BE2C (cell line): ENCODE data around the gene MALSU1.

ENCODE experiments used
- DNase-seq: peaks from one replicate; pipeline ENCODE4 v3.0.0-alpha.2; 2020
- H3K27me3 ChIP-seq: fragments of 250-450 bp; sonication (Bioruptor Pico); 2 replicates; pipeline ENCODE4 v1.5.1; 2020; ENCODE audit warnings: mild to moderate bottlenecking
- H3K36me3 ChIP-seq: fragments of 250-450 bp; sonication (Bioruptor Pico); 2 replicates; pipeline ENCODE4 v1.5.1; 2020; ENCODE audit warnings: mild to moderate bottlenecking
- H3K4me1 ChIP-seq: fragments of 250-450 bp; sonication (Bioruptor Pico); 2 replicates; pipeline ENCODE4 v1.5.1; 2020
- H3K4me3 ChIP-seq: 2 replicates; pipeline ENCODE4 v1.5.1; 2011; ENCODE audit warnings: low read depth, low read length
- H3K9me3 ChIP-seq: fragments of 250-450 bp; sonication (Bioruptor Pico); 2 replicates; pipeline ENCODE4 v1.5.1; 2020
- TF ChIP-seq, protein P1 (sequence below): IDR thresholded peaks from 2 replicates; pipeline ENCODE4 v1.5.1; 2012; ENCODE audit warnings: mild to moderate bottlenecking, low read depth, low read length

The MALSU1 gene

DNA sequence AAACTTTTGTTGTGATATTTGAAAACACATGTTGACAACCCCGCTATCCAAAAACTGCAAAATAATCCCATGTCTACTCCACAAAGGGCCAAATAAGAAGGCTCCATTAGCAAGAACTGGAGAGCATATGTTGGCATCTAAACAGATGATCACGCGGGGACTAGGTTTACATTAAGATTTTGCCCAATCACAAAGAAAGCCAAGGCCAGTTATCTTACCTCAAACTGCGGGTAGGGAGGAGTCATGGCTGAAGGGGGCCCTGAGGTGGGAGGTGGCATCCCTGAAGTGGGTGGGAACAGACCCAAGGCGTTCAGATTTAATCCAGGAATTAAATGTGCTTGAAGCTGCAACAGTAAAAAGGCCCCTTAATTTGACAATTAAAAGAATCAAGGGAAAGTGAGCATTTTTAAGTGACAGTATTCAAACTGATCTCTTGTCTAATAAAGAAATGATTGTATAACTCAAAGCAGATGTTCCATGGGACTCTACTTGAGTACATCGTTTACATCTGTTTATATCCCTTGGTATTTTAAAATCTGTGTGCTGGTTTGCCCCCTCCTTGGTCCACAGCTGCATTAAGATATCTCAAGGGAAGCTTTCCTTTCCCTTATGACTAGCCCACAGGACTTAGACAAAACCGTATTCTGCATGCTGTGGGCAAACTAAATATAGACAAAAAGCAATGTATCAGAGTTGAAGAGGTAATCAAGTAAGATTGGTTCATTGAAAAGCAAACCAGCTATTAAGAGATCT is 42.9 kb downstream of the MALSU1 start:
- H3K4me3 ChIP-seq: no peak overlapping the region
- H3K9me3 ChIP-seq: no peaks in the 10 kb centered on the region
- H3K36me3 ChIP-seq: peaks cover 80% of the 10 kb centered on the region
- no peak for DNase-seq
- no peaks in the 10 kb centered on the region for H3K4me1 ChIP-seq
- TF ChIP-seq, protein P1, sequence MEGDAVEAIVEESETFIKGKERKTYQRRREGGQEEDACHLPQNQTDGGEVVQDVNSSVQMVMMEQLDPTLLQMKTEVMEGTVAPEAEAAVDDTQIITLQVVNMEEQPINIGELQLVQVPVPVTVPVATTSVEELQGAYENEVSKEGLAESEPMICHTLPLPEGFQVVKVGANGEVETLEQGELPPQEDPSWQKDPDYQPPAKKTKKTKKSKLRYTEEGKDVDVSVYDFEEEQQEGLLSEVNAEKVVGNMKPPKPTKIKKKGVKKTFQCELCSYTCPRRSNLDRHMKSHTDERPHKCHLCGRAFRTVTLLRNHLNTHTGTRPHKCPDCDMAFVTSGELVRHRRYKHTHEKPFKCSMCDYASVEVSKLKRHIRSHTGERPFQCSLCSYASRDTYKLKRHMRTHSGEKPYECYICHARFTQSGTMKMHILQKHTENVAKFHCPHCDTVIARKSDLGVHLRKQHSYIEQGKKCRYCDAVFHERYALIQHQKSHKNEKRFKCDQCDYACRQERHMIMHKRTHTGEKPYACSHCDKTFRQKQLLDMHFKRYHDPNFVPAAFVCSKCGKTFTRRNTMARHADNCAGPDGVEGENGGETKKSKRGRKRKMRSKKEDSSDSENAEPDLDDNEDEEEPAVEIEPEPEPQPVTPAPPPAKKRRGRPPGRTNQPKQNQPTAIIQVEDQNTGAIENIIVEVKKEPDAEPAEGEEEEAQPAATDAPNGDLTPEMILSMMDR: no peak
- no peaks in the 10 kb centered on the region for H3K27me3 ChIP-seq

DNA sequence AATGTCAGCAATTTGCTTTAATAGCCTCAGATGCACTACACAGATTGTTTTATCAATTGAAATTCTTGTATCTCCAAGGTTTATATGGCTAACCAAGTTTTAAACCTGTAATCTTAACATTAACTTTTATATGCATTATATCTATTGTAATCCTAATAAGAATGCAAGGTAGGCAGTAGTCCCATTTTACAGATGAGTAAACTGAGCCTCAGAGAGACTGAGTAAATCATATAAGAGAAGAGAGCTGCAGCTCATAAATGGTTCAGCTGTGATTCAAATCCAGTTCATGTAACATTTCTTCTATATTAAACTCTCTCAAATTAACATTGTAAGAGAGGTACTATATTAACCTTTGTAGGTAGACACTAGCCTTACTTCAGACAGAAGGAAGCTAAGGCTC is 44.0 kb downstream of the MALSU1 start:
- Histone ChIP-seq H3K4me1 (peaks cover 4% of the 10 kb centered on the region; the same call in 1 of the 2 replicates), H3K9me3 (no peaks in the 10 kb centered on the region), H3K36me3 (peaks cover 80% of the 10 kb centered on the region), H3K27me3 (no peaks in the 10 kb centered on the region), H3K4me3 (no peak overlapping the region)
- DNase-seq: no peak
- TF ChIP-seq, protein P1: no peak

DNA sequence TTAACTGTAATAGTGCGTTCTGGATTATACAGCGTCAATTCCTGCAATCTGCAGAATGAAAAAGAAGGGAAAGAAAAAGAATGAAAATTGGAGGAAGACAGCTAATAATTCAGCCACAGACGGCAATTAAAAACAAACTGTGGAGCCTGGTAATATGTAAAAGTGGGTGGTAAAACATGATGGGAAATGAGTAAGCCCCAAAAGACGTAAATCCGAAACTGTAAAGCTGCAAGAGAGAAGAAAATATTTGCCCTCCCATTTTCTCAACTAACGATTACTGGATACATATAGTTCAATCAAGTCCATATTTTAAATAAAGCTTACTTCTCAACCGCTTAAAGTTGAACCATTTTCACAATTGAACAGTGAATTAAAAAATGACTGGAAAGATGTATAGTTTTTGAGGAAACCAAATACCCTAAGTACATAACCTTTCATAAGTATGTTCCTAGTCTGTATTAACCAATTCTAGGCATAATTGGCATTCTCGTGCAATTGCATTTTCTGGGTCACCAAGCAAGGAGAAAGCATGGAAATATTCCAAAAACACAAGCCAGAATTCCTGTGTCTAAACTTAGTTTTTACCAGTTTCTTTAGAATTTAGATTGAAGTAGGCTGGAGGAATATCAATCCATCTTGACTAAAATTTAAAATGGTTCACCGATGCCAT is 44.8 kb downstream of the MALSU1 start:
- TF ChIP-seq, protein P1: no peak
- Histone ChIP-seq H3K36me3 (peaks cover 75% of the 10 kb centered on the region), H3K4me3 (no peak overlapping the region), H3K9me3 (no peaks in the 10 kb centered on the region), H3K4me1 (peaks cover 8% of the 10 kb centered on the region; the same call in 1 of the 2 replicates), H3K27me3 (no peaks in the 10 kb centered on the region)
- DNase-seq: no peak

DNA sequence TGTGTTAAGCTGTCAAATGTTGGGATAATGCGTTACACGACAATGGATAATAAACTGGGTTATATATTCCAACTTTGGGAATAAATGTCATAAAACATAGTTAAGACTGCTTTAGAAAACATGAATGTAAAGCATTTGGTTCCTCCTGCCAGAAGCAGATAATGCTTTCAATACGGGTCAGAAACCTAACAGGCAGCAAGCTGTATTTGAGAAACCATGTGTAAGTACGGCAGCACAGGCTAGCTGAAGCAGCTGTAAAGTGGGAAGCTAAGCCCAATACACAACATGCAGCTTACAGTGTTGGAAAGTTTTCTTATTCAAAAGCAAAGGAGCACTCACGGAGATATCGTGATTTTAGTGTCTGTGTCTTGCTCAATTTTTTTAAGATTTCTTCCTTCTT is 46.5 kb downstream of the MALSU1 start:
- H3K36me3 ChIP-seq: peaks cover 63% of the 10 kb centered on the region
- TF ChIP-seq, protein P1: no peak

DNA sequence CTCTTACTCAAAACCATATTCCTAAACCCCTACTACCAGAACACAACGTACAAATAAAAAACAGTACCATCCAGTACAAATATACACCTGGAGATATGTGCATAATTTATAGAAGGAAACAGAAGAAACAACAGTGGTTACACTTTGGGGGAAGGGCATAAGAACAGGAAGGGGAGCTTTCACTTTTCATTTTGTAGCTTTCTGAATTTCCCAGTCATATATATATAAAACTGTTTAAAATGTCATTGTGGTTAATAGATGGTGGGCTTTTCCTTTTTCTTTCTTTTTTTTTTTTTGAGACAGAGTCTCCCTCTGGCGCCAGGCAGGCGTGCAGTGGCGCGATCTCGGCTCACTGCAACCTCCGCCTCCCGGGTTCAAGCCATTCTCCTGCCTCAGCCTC is 47.2 kb downstream of the MALSU1 start:
- Histone ChIP-seq H3K4me3 (no peak overlapping the region), H3K36me3 (peaks cover 62% of the 10 kb centered on the region), H3K4me1 (peaks cover 18% of the 10 kb centered on the region), H3K9me3 (no peaks in the 10 kb centered on the region), H3K27me3 (no peaks in the 10 kb centered on the region)
- TF ChIP-seq, protein P1: no peak
- no peak for DNase-seq

More for the DNA sequence above, 46.5 kb downstream of the MALSU1 start:
- no peak for DNase-seq
- Histone ChIP-seq H3K9me3 (no peaks in the 10 kb centered on the region), H3K4me1 (peaks cover 18% of the 10 kb centered on the region), H3K4me3 (no peak overlapping the region), H3K27me3 (no peaks in the 10 kb centered on the region)
